NCI-H1417 (cell line): ENCODE data around the gene COMMD3.

Experiments used
- DNase-seq, 3 experiments: peaks; one replicate each; lab custom pipeline; 2025; lab: John Stamatoyannopoulos, UW

Gene COMMD3

DNA sequence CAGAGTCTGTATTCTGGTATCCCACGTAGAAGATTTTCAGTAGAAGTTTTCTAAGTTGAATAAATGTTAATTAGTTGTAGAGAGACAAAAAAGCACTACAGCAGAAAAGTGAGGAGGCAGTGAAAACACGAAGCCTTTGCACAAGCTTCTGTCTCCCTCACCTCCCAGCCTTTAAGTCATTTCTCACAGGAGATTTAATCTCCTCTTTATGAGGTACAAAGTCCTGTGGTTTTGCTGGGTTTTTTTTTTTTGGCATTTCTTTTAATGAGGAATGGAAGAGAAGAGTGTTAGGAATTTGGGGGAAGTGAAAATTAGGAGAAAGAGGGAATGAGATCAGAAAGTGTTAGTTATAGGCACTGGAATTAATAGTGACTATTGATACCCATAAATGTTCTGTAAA, 50.6 kb downstream of the COMMD3 start:
- no peak for DNase-seq

- DNase-seq, result no peak
These were observed 51.3 kb downstream of the COMMD3 start for GRCh38 chr10:22367471-22367870.

DNA sequence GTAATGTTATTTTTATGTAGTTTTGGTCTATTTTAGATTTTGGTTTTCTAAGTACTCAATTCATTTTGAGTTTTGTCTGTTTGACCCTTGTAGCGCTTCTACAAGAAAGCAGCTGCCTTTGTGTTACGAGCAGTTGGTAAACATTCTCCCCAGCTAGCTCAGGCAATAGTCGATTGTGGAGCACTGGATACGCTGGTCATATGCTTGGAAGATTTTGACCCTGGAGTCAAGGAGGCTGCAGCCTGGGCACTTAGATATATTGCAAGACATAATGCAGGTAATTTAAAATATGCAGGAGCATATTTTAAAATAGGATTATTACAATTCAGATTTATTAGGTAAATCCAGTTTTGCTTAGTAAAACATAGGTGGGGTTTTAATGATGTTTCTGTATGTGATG, 52.2 kb downstream of the COMMD3 start:
- DNase-seq, result no peak

DNA sequence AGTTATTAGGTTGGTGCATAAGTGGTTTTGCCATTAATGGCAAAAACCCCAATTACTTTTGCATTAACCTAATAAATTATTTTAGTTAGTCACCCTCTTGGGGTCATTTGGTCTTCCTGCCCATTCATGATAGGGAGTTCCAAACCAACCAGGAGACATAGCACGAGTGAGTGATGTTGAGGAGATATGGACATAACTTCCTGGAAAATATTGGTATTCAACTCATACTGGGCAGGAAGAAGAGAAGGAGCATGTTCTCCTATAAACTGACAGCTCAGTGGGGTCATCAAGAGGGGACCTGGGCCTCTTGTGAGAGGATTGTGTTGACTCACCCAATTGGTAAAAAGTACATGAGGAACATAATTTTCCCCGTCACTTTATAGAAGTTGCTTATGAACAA, 52.8 kb downstream of the COMMD3 start:
- no peak for DNase-seq

GRCh38 chr10:22369434-22370072, 53.4 kb downstream of the COMMD3 start:
- DNase-seq, result no peak
